22Rv1 (cell line): ENCODE data around the gene RITA1.
A peak's percentile ranks its signal among the peaks of the same experiment; 100 is the strongest.

Experiments
- H3K27ac ChIP-seq: fragments of 450-650 bp; 2 replicates; pipeline ENCODE4 v1.5.1; 2017
- CTCF ChIP-seq: fragments of 450-650 bp; IDR thresholded peaks from 2 replicates; pipeline ENCODE4 v1.5.1; 2017; ENCODE audit warnings: mild to moderate bottlenecking
- ZFX ChIP-seq: fragments of 450-650 bp; IDR thresholded peaks from 2 replicates; pipeline ENCODE4 v1.6.1; 2017; ENCODE audit warnings: antibody characterized with exemption, borderline replicate concordance

RITA1 gene

GRCh38 chr12:113163030-113163360 lies 22.5 kb upstream of the RITA1 start:
- TF ChIP-seq CTCF (no peak), ZFX (no peak)
- peak overlapping the region; percentile 43; the same call in 1 of the 2 replicates for H3K27ac ChIP-seq

GRCh38 chr12:113164014-113164413 lies 21.5 kb upstream of the RITA1 start:
- H3K27ac ChIP-seq = no peak overlapping the region
- no peak for TF ChIP-seq CTCF
- TF ChIP-seq ZFX = no peak

GRCh38 chr12:113165521-113166450 lies 19.7 kb upstream of the RITA1 start:
- TF ChIP-seq ZFX = no peak
- TF ChIP-seq CTCF = no peak

GRCh38 chr12:113167868-113168267 lies 17.7 kb upstream of the RITA1 start:
- no peak overlapping the region for H3K27ac ChIP-seq
- no peak for TF ChIP-seq ZFX
- TF ChIP-seq CTCF = no peak

More at GRCh38 chr12:113165521-113166450, 19.7 kb upstream of the RITA1 start:
- no peak overlapping the region for H3K27ac ChIP-seq

GRCh38 chr12:113169697-113170096 lies 15.8 kb upstream of the RITA1 start:
- no peak overlapping the region for H3K27ac ChIP-seq
- TF ChIP-seq CTCF (no peak), ZFX (no peak)

- no peak for TF ChIP-seq CTCF
- TF ChIP-seq ZFX = no peak
- H3K27ac ChIP-seq = no peak overlapping the region
These were observed 15.1 kb upstream of the RITA1 start for GRCh38 chr12:113170457-113170856.

GRCh38 chr12:113170926-113171325 lies 14.6 kb upstream of the RITA1 start:
- TF ChIP-seq ZFX (no peak), CTCF (no peak)
- no peak overlapping the region for H3K27ac ChIP-seq
